Stimulated activated CD8-positive, alpha-beta memory T cell treated with anti-CD3 and anti-CD28 coated beads, Interleukin-4, amount 100 ng/mL, for 24 hours (primary cell): Measurements from ENCODE around the gene APOBEC3H.
"Not testable (repeated sequence)": the region's sequence is repeated elsewhere in the genome, so short reads cannot be mapped to it uniquely, and the experiment has no call there.

Source experiments
- DNase-seq: peaks from one replicate; pipeline ENCODE4 v3.0.0-alpha.2; 2020; ENCODE audit warnings: low read depth

APOBEC3H gene

DNA sequence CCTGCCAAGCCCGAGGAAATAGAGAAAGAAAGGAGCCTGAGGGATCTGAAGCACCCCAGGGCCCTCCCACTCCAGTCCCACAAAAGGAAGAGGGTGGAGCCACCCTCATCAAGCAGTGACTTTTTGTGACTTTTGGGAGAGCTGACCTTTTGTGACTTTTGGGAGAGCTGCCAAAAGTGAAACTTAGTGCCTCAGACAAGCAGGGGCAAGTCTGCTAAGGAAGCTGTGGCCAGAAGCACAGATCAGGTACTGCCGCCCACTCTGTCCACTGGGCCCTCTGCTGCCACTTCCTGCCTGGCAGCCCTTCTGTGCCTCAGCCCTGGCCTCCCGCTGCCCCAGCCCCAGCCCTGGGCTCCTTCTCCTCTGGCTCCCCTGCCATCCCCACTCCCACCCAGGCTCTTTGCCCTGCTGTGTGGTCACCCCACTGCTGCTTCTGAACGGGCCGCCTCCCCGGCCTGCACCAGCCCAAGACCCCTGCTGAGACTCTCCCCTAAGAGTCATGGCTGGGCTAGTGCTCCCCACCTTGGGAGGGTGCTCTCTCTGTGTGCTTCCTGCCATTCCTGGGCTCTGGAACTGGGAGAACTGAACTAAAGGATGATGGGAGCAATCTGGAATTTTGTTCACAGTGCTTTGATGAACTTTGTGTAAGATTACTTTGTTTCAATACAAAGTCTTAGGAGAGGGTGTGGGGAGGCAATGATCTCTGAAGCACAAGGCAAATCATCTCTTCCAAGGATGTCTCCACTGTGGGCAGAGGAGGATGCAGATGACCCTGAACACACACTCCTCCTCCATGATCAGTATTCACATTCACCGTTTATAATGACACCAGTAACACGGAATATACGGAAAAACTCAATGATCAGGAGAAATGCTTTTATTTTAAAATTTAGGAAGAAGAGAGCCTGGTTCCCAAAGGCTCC lies at the start of gene APOBEC3H:
APOBEC3H (plus strand) TSS at position 147 of the 923 bp plus-strand sequence. CDS start 3,035 bp downstream, outside the sequence.
- DNase-seq: no peak

GRCh38 chr22:39049486-39049885 lies 47.6 kb upstream of the APOBEC3H start:
- DNase-seq: not testable (repeated sequence)

- DNase-seq: not testable (repeated sequence)
Observed at GRCh38 chr22:39051844-39052495, 45.1 kb upstream of the APOBEC3H start.

- DNase-seq: no peak
Observed at GRCh38 chr22:39055658-39056057, 41.4 kb upstream of the APOBEC3H start.

DNA sequence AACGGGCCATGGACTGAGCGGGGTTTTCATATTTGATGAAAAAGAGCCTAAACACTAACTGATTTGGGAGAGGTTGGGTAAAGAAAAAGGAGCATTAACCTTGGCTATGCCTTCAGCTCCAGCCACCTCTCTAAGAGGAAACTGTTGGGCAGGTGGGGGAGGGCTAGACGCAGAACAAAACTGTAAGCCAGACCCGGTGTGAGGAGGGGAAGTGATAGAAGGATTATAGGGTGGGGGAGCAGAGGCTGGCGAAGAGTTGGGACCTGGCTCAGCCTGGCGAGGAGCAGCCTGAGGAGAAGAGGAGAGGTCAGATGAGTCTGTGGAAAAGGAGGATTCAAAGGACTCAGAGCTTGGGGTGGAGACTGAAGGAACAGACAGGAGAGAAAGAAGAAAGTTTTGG lies 35.8 kb upstream of the APOBEC3H start:
- DNase-seq: not testable (repeated sequence)

DNA sequence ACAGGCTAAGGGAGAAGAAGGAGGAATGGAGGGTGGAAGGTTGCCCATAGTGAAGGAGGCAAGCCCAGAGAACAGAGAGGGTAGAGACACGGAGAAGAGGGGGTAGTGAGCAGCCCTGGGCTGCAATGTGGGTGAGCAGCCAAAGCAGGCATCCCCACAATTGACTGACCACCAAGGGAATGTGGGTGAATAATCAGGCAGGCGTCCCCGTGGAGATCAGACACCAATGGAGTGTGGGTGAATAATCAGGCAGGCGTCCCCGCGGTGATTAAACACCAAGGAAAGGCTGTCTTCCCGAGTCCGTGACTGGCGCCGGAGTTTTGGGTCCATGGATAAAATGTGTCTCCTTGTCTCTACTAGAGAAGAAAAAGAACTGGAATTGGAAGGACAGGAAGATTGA lies 35.1 kb upstream of the APOBEC3H start:
- not testable (repeated sequence) for DNase-seq

DNA sequence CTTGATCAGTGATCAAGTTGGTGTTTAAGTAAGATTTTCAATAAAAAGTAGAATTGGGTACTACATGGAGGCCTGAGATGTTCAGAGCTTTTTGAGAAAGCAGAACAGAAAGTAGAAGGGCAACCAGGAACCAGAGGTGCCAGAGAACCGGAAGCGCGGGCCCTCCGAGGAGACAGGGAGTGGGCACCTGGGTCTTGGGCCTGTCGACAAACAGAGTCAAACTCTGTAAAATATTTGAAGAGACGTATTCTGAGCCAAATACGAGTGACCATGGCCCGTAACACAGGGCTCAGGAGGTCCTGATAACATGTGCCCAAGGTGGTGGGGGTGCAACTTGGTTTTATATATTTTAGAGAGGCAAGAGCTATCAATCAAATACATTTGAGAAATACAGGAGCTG lies 33.1 kb upstream of the APOBEC3H start:
- not testable (repeated sequence) for DNase-seq

- DNase-seq: not testable (repeated sequence)
Observed at GRCh38 chr22:39066442-39067276, 30.4 kb upstream of the APOBEC3H start.

- no peak for DNase-seq
Observed at GRCh38 chr22:39068033-39068785, 28.8 kb upstream of the APOBEC3H start.

DNA sequence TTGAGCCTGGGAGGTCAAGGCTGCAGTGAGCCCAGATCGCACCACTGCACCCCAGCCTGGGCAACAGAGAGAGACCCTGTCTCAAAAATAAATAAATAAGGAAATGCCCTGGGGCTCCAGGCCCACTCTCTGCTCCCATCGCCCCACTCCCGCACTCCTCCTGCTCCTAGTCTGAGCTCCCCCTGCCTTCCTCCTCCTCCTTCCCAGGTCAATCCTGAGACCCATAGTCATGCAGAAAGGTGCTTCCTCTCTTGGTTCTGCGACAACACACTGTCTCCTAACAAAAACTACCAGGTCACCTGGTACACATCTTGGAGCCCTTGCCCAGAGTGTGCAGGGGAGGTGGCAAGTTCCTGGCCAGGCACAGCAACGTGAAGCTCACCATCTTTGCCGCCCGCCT lies 26.9 kb upstream of the APOBEC3H start:
- no peak for DNase-seq

DNA sequence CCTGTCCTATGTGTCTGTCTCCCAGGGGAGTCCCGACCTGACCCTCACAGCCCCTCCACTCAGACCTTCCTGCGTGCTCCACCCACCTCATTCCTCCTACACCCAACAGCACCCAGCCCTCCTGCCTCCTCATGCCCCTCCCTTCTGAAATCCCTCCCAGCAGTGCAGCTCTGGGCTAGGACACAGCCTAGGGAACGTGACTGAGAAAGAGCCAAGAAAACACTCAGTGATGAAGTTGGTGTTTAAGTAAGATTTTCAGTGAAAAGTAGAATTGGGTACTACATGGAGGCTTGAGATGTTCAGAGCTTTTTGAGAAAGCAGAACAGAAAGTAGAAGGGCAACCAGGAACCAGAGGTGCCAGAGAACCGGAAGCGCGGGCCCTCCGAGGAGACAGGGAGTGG lies 24.5 kb upstream of the APOBEC3H start:
- DNase-seq: not testable (repeated sequence)

DNA sequence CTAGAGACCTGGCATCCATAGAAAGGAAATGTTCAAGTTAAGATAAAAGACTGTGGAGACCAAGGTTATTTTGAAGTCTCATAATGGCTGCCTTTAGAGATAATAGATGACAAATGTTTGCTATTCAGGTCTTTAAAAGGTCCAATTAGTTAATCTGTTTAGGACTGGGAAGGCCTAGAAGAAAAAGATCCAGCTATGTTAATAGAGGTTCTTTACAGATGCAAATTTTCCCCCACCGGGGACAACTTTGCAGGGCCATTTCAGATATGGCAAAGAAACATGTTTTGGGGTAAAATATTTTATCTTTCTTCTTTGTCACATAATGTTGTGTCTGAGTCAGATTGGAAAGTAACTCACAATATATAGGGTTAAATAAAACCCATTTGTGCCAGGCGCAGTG lies 23.1 kb upstream of the APOBEC3H start:
- DNase-seq: no peak

GRCh38 chr22:39076155-39077025 lies 20.7 kb upstream of the APOBEC3H start:
- DNase-seq: not testable (repeated sequence)

DNA sequence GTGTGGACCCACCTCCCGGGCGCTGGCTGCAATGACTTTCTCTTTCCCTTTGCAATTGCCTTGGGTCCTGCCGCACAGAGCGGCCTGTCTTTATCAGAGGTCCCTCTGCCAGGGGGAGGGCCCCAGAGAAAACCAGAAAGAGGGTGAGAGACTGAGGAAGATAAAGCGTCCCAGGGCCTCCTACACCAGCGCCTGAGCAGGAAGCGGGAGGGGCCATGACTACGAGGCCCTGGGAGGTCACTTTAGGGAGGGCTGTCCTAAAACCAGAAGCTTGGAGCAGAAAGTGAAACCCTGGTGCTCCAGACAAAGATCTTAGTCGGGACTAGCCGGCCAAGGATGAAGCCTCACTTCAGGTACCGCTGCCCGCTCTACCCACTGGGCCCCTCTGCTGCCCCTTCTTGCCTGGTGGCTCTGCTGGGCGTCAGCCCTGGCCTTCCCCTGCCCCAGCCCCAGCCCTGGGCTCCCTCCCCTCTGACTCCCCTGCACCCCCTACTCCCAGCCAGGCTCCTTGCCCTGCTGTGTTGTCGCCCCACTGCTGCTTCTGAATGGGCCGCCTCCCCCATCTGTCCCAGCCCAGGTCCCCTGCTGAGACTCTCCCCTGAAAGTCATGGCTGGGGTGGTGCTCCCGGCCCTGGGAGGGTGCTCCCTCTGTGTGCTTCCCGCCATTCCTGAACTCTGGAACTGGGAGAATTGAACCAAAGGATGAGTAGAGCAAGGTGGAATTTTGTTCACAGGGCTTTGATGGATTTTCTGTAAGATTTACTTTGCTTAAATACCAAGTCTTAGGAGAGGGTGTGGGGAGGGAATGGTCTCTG lies 19.8 kb upstream of the APOBEC3H start, which contains the start of gene APOBEC3G:
APOBEC3G (plus strand) TSS at position 250 of the 815 bp plus-strand sequence; CDS start at position 337, 87 bp downstream.
- peak; percentile 57 for DNase-seq

GRCh38 chr22:39077912-39078311 lies 19.1 kb upstream of the APOBEC3H start:
- DNase-seq: not testable (repeated sequence)

- no peak for DNase-seq
Observed at GRCh38 chr22:39078329-39078728, 18.7 kb upstream of the APOBEC3H start.

- DNase-seq: not testable (repeated sequence)
Observed at GRCh38 chr22:39079054-39079637, 17.9 kb upstream of the APOBEC3H start.

DNA sequence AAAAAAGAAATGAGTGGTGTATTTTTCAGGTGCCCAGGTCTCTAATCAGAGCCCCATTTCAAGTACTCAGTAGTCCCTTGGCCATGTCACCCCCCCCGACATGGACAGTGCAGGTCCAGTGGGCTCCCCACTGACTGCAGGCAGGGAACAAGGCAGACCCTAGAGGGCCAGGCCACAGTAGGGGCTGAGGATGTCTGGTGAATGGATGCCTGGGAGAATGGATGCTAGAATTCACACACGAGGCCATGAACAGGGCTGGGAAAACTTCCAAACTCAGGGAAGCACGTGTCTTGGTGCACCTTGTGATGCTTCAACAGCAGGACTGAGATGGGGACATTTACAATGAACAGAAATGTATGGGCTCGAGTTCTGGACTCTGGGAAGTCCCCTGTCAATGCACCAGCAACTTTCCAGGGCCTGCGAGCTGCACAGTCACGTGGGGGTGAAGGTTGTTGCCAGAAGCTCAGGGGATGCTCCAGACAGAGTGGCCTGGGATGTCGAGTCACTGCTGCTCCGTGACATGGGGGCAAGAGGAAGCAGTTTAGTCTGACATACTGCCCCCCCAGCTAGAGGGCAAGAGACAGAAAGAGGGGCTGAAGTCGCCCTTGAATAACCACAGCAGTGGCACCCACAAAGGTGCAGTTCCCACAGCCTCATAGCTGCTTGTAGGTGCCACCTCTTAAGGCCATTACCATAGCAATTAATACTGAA lies 16.8 kb upstream of the APOBEC3H start:
- no peak for DNase-seq
